K562 (cell line): Measurements from ENCODE around the gene SMAD7. TPM values are rescaled to one million over a fixed set of nuclear protein-coding genes. Genes with fewer than 3 reads are reported as not detected.

ENCODE experiments used
- IRF2 ChIP-seq: sonication (generic); formaldehyde crosslinking; IDR thresholded peaks from 2 replicates; pipeline ENCODE4 v1.8.1; 2022; ENCODE audit warnings: mild to moderate bottlenecking, missing genetic modification reagents
- RREB1 ChIP-seq: fragments of 250-450 bp; sonication (Bioruptor Pico); IDR thresholded peaks from 2 replicates; pipeline ENCODE4 v1.4.0; 2020
- ZFP36 ChIP-seq: fragments of 150-350 bp; IDR thresholded peaks from 2 replicates; pipeline ENCODE4 v1.6.1; 2018; ENCODE audit warnings: low read length, low read depth; ENCODE audit not compliant: partially characterized antibody
- ZNF165 ChIP-seq: fragments of 250-450 bp; sonication (Bioruptor Pico); IDR thresholded peaks from 2 replicates; pipeline ENCODE4 v1.4.0; 2020; ENCODE audit warnings: borderline replicate concordance
- polyA plus RNA-seq, 8 experiments: library from polyadenylated mRNA; depleted of rRNA in 4 of 8; stranded (reverse) in 5 of 8; unstranded in 3 of 8; fragments of >200 nt; fragmentation: Nextera tagmentation in 2 of 8; fragmentation: Illumina TruSeq in 1 of 8; extraction: Ambion mirVana in 2 of 8; extraction: Trizol in 1 of 8; gene quantifications; 2 replicates each; pipeline versions ENCODE4 v1.2.1 to v1.2.3, GENCODE V29; 2011 to 2014; ENCODE audit warnings: inconsistent platforms in 1 of 8, missing spikeins in 1 of 8
- total RNA-seq, 7 experiments: library from RNA; depleted of rRNA in 6 of 7; stranded (reverse); fragments of >200 nt in 6 of 7; fragmentation: Illumina TruSeq in 2 of 7; extraction: Trizol in 2 of 7; gene quantifications; 2 replicates each; pipeline versions ENCODE4 v1.2.1 to v1.2.3, GENCODE V29; 2011 to 2021; ENCODE audit warnings: low replicate concordance in 1 of 7

Gene SMAD7
- total and polyA plus RNA-seq, 9 of the 15 experiments (the other 6 are each of a cell fraction or from before 2014, with no cell fraction given): 0.13 to 3.0 (median 1.6) TPM

GRCh38 chr18:48979944-48980890 lies 29.5 kb upstream of the SMAD7 start (continued):
- no peak for TF ChIP-seq RREB1 (CRISPR knock-in tag)
- no peak for TF ChIP-seq IRF2 (CRISPR knock-in tag)
- peak; percentile 88 for TF ChIP-seq ZFP36
- TF ChIP-seq ZNF165: no peak
